Gastroesophageal sphincter (tissue), 4 donors: ENCODE results near the gene ZNF451. TPM values are rescaled to one million over a fixed set of nuclear protein-coding genes. Genes with fewer than 3 reads are reported as not detected.
A peak's percentile ranks its signal among the peaks of the same experiment; 100 is the strongest.

Experiments
- ATAC-seq: fragments of 150-250 bp; one replicate; pipeline ENCODE4 v1.9.1; 2016; ENCODE audit warnings: mild to moderate bottlenecking, moderate library complexity
- H3K27ac ChIP-seq, 4 donors: fragments of 200-600 bp; sonication (generic) in 3 of 4; 1 replicate in 3 of 4; 2 replicates in 1 of 4; pipeline ENCODE4 v1.5.1; 2016 to 2019
- H3K27me3 ChIP-seq: fragments of 200-600 bp; sonication (generic); one replicate; pipeline ENCODE4 v1.5.1; 2019
- H3K36me3 ChIP-seq, 2 donors: fragments of 200-600 bp; sonication (generic); one replicate each; pipeline ENCODE4 v1.5.1; 2019; ENCODE audit warnings: control low read depth in 1 of 2
- H3K4me1 ChIP-seq, 3 donors: fragments of 200-600 bp; sonication (generic); 1 replicate in 2 of 3; 2 replicates in 1 of 3; pipeline ENCODE4 v1.5.1; 2016 to 2019; ENCODE audit warnings: control low read depth in 2 of 3
- H3K4me3 ChIP-seq, 2 donors: fragments of 200-600 bp; sonication (generic); one replicate each; pipeline ENCODE4 v1.5.1; 2019; ENCODE audit warnings: mild to moderate bottlenecking in 1 of 2, moderate library complexity in 1 of 2
- H3K9me3 ChIP-seq, 3 donors: fragments of 200-600 bp; sonication (generic); one replicate each; pipeline ENCODE4 v1.5.1; 2017 to 2019; ENCODE audit warnings: control low read depth in 2 of 3
- EP300 ChIP-seq: sonication (generic); formaldehyde crosslinking; IDR thresholded peaks from one replicate; pipeline ENCODE4 v1.6.1; 2017; ENCODE audit warnings: antibody characterized with exemption, mild to moderate bottlenecking
- POLR2A ChIP-seq, 2 donors: fragments of 450-650 bp; IDR thresholded peaks; one replicate each; pipeline ENCODE4 v1.6.1; 2017; ENCODE audit warnings: antibody characterized with exemption in 2 of 2, mild to moderate bottlenecking in 2 of 2, moderate library complexity in 1 of 2
- POLR2AphosphoS5 ChIP-seq: sonication (generic); formaldehyde crosslinking; IDR thresholded peaks from one replicate; pipeline ENCODE4 v1.6.1; 2017; ENCODE audit warnings: antibody characterized with exemption
- WGBS, 2 donors: methylation state at CpG; one replicate each; pipeline ENCODE4 v1.1.5; 2018; ENCODE audit warnings: low coverage in 1 of 2; 5-methylcytosine and 5-hydroxymethylcytosine counted together
- total RNA-seq, 4 donors: library from RNA; depleted of rRNA; stranded (reverse); fragments of >200 nt; gene quantifications; one replicate each; pipeline ENCODE4 v1.1.0, GENCODE V29; 2016
- TF ChIP-seq, protein P1 (sequence below), 4 experiments: fragments of 200-600 bp in 2 of 4; fragments of 450-650 bp in 2 of 4; sonication (generic) in 1 of 4; IDR thresholded peaks; one replicate each; pipeline ENCODE4 v1.5.1; 2017 to 2019; ENCODE audit warnings: antibody characterized with exemption in 4 of 4, mild to moderate bottlenecking in 2 of 4, moderate library complexity in 2 of 4

Gene ZNF451
- total RNA-seq, 4 donors from 2014 or later, result 28.7 to 66.5 (median 39.8) TPM

DNA sequence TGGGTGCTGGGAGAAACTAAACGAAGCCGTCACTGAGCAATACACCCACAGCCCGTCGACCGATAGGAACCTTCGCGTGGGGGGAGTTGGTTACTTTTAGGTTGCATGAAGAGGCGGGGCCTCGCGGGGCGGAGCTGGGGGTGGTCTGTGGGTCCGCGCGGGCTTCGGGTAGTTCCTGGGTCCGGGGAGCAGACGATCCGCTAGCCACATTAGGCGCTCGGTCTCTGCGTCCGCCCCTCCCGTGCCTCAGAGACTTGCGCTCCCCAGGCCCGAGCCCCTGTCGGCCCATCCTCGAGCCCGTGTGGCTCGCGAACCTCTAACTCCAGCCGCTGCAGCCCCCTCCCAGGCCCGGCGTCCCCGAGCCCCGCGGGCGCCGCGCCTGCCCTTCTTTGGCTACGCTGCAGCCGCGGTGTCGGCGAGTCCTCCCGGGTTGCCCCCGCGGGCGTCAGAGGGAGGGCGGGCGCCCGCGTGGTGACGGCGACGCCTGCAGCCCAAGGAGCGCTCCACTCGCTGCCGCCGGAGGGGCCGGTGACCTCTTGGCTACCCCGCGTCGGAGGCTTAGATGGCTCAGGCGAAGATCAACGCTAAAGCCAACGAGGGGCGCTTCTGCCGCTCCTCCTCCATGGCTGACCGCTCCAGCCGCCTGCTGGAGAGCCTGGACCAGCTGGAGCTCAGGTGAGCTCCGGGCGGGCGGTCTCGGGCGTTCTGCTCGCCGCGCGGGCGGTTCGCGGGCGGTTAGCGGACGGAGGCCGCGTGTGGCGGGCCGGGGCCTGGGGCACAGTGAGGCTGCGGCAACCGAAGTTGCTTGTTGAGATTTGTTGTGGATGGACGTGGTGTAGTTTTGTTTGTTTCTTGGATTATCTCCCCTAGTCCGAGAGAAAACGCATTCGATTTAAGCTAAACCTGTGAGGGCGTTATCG is 82.4 kb downstream of the ZNF451 start, which contains the start of gene BAG2:
TSS of gene BAG2 (plus strand) at position 191 of the 920 bp plus-strand sequence. CDS start at position 563, 372 bp downstream.
- TF ChIP-seq, protein P1, sequence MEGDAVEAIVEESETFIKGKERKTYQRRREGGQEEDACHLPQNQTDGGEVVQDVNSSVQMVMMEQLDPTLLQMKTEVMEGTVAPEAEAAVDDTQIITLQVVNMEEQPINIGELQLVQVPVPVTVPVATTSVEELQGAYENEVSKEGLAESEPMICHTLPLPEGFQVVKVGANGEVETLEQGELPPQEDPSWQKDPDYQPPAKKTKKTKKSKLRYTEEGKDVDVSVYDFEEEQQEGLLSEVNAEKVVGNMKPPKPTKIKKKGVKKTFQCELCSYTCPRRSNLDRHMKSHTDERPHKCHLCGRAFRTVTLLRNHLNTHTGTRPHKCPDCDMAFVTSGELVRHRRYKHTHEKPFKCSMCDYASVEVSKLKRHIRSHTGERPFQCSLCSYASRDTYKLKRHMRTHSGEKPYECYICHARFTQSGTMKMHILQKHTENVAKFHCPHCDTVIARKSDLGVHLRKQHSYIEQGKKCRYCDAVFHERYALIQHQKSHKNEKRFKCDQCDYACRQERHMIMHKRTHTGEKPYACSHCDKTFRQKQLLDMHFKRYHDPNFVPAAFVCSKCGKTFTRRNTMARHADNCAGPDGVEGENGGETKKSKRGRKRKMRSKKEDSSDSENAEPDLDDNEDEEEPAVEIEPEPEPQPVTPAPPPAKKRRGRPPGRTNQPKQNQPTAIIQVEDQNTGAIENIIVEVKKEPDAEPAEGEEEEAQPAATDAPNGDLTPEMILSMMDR (IDR thresholded peaks at IDR 0.05), result peak in 3 of 4 experiments; percentile 41 to 65 (median 46)
- TF ChIP-seq EP300 (no peak), POLR2AphosphoS5 (peak; percentile 59), POLR2A (IDR thresholded peaks at IDR 0.05) (peak; percentile 80 to 82)
- 1% methylated on average over 9 of the region's 97 CpGs; no CpG with 5 or more reads in 1 of the 2 donors for WGBS, 2 donors
- H3K36me3 ChIP-seq, result peaks cover 0 to 8% of the 10 kb centered on the region in 2 donors
- no peaks in the 10 kb centered on the region for H3K27me3 ChIP-seq
- peaks cover 8 to 39% (median 11%) of the 10 kb centered on the region in 3 donors for H3K4me1 ChIP-seq
- H3K27ac ChIP-seq, result peak within 1 kb of the TSS; percentile 79 to 98 (median 96)
- peak within 1 kb of the TSS; percentile 73 to 74 for H3K4me3 ChIP-seq
- H3K9me3 ChIP-seq, result no peaks in the 10 kb centered on the region
- ATAC-seq, result peak; percentile 92

DNA sequence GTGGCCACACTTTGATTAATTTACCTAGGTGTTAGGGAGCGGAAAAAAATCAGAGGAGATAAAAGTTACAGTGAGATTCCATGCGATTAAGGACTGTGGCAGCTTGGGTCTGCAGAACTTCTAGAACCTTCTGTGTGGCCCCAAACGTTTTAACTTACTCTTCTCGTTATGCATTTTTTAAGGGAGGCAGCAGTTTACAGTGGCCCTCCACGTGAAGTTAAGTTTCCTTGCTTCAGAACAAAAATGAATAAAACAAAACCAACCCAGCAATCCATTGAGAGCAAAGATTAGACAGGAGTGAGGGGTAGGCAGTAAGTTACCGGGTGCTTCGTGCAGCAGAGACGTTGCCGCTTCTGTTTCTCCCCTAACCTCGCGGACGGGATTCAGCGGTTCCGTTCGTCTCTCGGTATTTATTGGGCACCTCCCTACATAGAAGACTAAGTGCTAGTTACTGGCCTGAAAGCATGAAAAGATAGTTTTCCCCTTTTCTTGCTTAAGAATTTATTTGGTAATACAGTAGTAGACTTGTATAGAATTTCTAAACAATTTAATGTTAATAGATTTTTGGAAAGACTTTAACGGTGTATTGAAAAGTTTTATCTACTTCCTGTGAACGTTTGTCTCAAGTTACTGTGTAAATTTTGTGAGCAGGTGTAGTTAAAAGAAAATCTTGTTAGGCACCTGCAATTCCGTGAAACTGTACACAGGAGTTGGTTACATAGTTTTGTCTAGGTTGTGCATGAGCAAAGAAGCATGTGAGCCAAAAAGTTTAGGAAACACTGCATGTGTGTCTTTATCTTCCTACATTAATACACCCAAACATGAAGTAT is 83.3 kb downstream of the ZNF451 start:
- Histone ChIP-seq H3K4me3 (peak overlapping the region; percentile 73 to 74), H3K27me3 (no peaks in the 10 kb centered on the region), H3K4me1 (peaks cover 8 to 44% (median 12%) of the 10 kb centered on the region in 3 donors), H3K27ac (peak overlapping the region; percentile 79 to 98 (median 96)), H3K36me3 (peaks cover 0 to 8% of the 10 kb centered on the region in 2 donors), H3K9me3 (no peaks in the 10 kb centered on the region)
- WGBS, 2 donors, result 1 to 3% methylated on average over 19 of the region's 19 CpGs
- TF ChIP-seq, protein P1 (IDR thresholded peaks at IDR 0.05), result no peak
- TF ChIP-seq POLR2A (IDR thresholded peaks at IDR 0.05) (no peak), POLR2AphosphoS5 (no peak), EP300 (no peak)
- no peak for ATAC-seq

DNA sequence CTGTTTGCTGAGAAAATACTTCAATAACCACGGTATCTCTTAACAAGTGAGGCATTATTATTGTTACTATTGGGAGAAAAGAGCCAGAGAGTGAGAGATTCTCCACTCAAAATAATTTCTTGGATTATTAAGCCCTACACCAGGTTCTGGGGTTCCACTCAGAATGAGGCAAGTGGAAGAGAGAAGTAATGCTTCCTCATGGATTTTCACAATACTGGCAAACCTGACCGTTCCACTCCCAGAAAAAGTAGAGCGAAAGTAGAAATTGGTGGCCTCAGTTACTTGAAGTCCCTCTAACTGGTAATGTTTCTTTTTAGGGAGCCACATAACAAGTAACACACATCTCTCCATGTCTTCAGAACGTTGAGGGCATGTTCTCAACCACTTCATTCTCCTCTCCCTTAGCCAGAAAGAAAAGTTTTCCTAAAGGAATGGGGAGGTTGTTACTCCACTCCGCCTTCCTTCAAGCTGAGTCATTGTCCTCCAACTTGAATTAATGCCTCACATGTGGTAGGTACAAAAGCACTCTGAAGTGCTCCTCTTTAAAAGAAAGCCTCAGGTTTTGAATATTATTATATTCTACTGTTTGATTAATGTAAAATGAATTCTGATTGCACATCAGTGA is 84.0 kb downstream of the ZNF451 start:
- peak; percentile 28 for ATAC-seq
- Histone ChIP-seq H3K4me3 (peak overlapping the region; percentile 73 to 74), H3K4me1 (peaks cover 12 to 51% (median 16%) of the 10 kb centered on the region in 3 donors), H3K9me3 (no peaks in the 10 kb centered on the region), H3K36me3 (peaks cover 0 to 8% of the 10 kb centered on the region in 2 donors), H3K27ac (peak overlapping the region; percentile 79 to 98 (median 96)), H3K27me3 (no peaks in the 10 kb centered on the region)
- TF ChIP-seq, protein P1 (IDR thresholded peaks at IDR 0.05), result peak in 1 of 4 experiments; percentile 4
- no peak for TF ChIP-seq EP300
- peak; percentile 92 for TF ChIP-seq POLR2AphosphoS5
- TF ChIP-seq POLR2A (IDR thresholded peaks at IDR 0.05), result peak; percentile 34 to 43
- WGBS, 2 donors, result 25 to 29% methylated on average over 3 to 5 of the region's 5 CpGs

DNA sequence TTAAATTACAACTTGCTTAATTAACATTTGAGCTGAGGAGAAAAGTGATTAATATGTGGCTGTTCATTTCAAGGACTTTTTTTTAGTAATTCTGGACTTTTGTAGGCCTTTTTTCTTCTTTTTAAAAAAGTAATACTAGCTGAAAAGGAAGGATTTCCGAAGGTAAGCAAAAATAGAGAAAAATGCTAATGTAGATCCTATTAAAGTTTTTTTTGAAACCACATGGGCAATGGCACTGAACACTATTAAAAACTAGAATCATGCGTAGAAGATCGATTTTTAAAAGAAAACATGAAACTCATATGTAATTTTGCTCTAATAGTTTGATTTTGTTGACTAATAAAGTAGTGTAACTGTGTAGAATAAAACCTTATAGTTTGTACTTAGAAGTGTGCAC is 84.5 kb downstream of the ZNF451 start:
- H3K9me3 ChIP-seq, result no peaks in the 10 kb centered on the region
- TF ChIP-seq POLR2A (IDR thresholded peaks at IDR 0.05) (no peak), EP300 (no peak), POLR2AphosphoS5 (no peak)
- TF ChIP-seq, protein P1 (IDR thresholded peaks at IDR 0.05), result no peak
- peak overlapping the region; percentile 73 to 74 for H3K4me3 ChIP-seq
- H3K27ac ChIP-seq, result peak overlapping the region; percentile 79 to 98 (median 96)
- peaks cover 16 to 57% (median 18%) of the 10 kb centered on the region in 3 donors for H3K4me1 ChIP-seq
- 36 to 47% methylated on average over 3 of the region's 3 CpGs for WGBS, 2 donors
- H3K36me3 ChIP-seq, result peaks cover 0 to 8% of the 10 kb centered on the region in 2 donors
- no peaks in the 10 kb centered on the region for H3K27me3 ChIP-seq
- no peak for ATAC-seq
